Neural cell (in vitro differentiated cells): ENCODE data around the gene SPNS1. TPM values are rescaled to one million over a fixed set of nuclear protein-coding genes. Genes with fewer than 3 reads are reported as not detected.

ENCODE experiments used
- H2AFZ ChIP-seq: fragments of 200-600, 300-800 bp; sonication (generic), shearing (Covaris generic); 2 replicates; pipeline ENCODE4 v1.6.0; 2014; ENCODE audit warnings: low read depth, mild to moderate bottlenecking, antibody characterized with exemption, low read length, moderate library complexity
- H3F3A ChIP-seq: fragments of 200-600 bp; shearing (Covaris generic); 2 replicates; pipeline ENCODE4 v1.6.1; 2016; ENCODE audit warnings: mild to moderate bottlenecking, moderate library complexity, mixed read lengths, antibody characterized with exemption, low read length; ENCODE audit not compliant: insufficient read depth, poor library complexity, severe bottlenecking
- H3K27ac ChIP-seq: fragments of 200-600, 300-800 bp; sonication (generic), shearing (Covaris generic); 2 replicates; pipeline ENCODE4 v1.5.1; 2014; ENCODE audit warnings: mild to moderate bottlenecking, low read length, moderate library complexity
- H3K27me3 ChIP-seq: fragments of 300-800, 200-600 bp; sonication (generic), shearing (Covaris generic); 2 replicates; pipeline ENCODE4 v1.6.0; 2014; ENCODE audit warnings: mild to moderate bottlenecking, low read depth, low read length, moderate library complexity; ENCODE audit not compliant: insufficient read depth
- H3K36me3 ChIP-seq: fragments of 300-800, 200-600 bp; sonication (generic), shearing (Covaris generic); 2 replicates; pipeline ENCODE4 v1.5.1; 2014; ENCODE audit warnings: mild to moderate bottlenecking, antibody characterized with exemption, low read length, moderate library complexity; ENCODE audit not compliant: insufficient read depth
- H3K4me2 ChIP-seq: fragments of 300-800, 200-600 bp; sonication (generic), shearing (Covaris generic); 2 replicates; pipeline ENCODE4 v1.6.0; 2014; ENCODE audit warnings: mild to moderate bottlenecking, low read length
- H3K4me3 ChIP-seq: fragments of 300-800, 200-600 bp; sonication (generic), shearing (Covaris generic); 2 replicates; pipeline ENCODE4 v1.5.1; 2014; ENCODE audit warnings: mild to moderate bottlenecking, low read length, moderate library complexity
- H3K79me2 ChIP-seq: fragments of 200-600 bp; shearing (Covaris generic); replicated peaks from 2 replicates; pipeline ENCODE4 v1.6.0; 2014; ENCODE audit warnings: mild to moderate bottlenecking, low read length, moderate library complexity; ENCODE audit not compliant: insufficient read depth
- H3K9ac ChIP-seq: fragments of 300-800, 200-600 bp; sonication (generic), shearing (Covaris generic); 2 replicates; pipeline ENCODE4 v1.6.1; 2016; ENCODE audit warnings: mild to moderate bottlenecking, low read length, mixed read lengths
- H3K9me2 ChIP-seq: fragments of 200-600 bp; shearing (Covaris generic); 2 replicates; pipeline ENCODE4 v1.6.1; 2016; ENCODE audit warnings: mild to moderate bottlenecking, low read length, mixed read lengths; ENCODE audit not compliant: insufficient read depth
- H3K9me3 ChIP-seq: fragments of 200-600, 300-800 bp; sonication (generic), shearing (Covaris generic); 2 replicates; pipeline ENCODE4 v1.6.1; 2016; ENCODE audit warnings: mild to moderate bottlenecking, mixed run types, low read length, moderate library complexity, mixed read lengths
- H4K20me1 ChIP-seq: fragments of 200-600 bp; shearing (Covaris generic); 2 replicates; pipeline ENCODE4 v1.6.1; 2016; ENCODE audit warnings: mild to moderate bottlenecking, mixed run types; ENCODE audit not compliant: insufficient read depth
- EP300 ChIP-seq: fragments of 450-650 bp; conservative IDR thresholded peaks from 2 replicates; pipeline ENCODE4 v1.6.1; 2014; ENCODE audit warnings: antibody characterized with exemption, mild to moderate bottlenecking, moderate library complexity; ENCODE audit not compliant: poor library complexity, severe bottlenecking
- EZH2 ChIP-seq: fragments of 200-600, 300-800 bp; shearing (Covaris generic), sonication (generic); IDR thresholded peaks from 2 replicates; pipeline ENCODE4 v1.6.1; 2014; ENCODE audit warnings: antibody characterized with exemption, low read length, borderline replicate concordance, mild to moderate bottlenecking; ENCODE audit not compliant: insufficient read depth, poor library complexity, severe bottlenecking
- MXI1 ChIP-seq: fragments of 450-650 bp; conservative IDR thresholded peaks from 2 replicates; pipeline ENCODE4 v1.6.1; 2014; ENCODE audit warnings: antibody characterized with exemption, mild to moderate bottlenecking; ENCODE audit not compliant: poor library complexity, severe bottlenecking
- POLR2AphosphoS5 ChIP-seq: IDR thresholded peaks from 2 replicates; pipeline ENCODE4 v1.6.1; 2012
- RAD21 ChIP-seq: fragments of 450-650 bp; conservative IDR thresholded peaks from 2 replicates; pipeline ENCODE4 v1.6.1; 2014; ENCODE audit warnings: antibody characterized with exemption, mild to moderate bottlenecking, moderate library complexity
- SMC3 ChIP-seq: fragments of 450-650 bp; conservative IDR thresholded peaks from 2 replicates; pipeline ENCODE4 v1.6.1; 2014; ENCODE audit warnings: antibody characterized with exemption, mild to moderate bottlenecking, moderate library complexity; ENCODE audit not compliant: poor library complexity
- TAF1 ChIP-seq: IDR thresholded peaks from 2 replicates; pipeline ENCODE4 v1.6.1; 2012; ENCODE audit warnings: low read depth
- polyA plus RNA-seq: library from polyadenylated mRNA; depleted of rRNA; stranded (reverse); fragments of >200 nt; gene quantifications from 2 replicates; pipeline ENCODE4 v1.2.3, GENCODE V29; 2014
- TF ChIP-seq, protein P1 (sequence below): IDR thresholded peaks from 2 replicates; pipeline ENCODE4 v1.6.1; 2012; ENCODE audit warnings: borderline replicate concordance
- TF ChIP-seq, protein P2 (sequence below): fragments of 450-650 bp; IDR thresholded peaks from 2 replicates; pipeline ENCODE4 v1.5.1; 2014; ENCODE audit warnings: antibody characterized with exemption, mild to moderate bottlenecking, moderate library complexity; ENCODE audit not compliant: poor library complexity, severe bottlenecking

SPNS1 gene
- polyA plus RNA-seq, 1 donor from 2014 or later, result 41.6 TPM

- TF ChIP-seq, protein P1, sequence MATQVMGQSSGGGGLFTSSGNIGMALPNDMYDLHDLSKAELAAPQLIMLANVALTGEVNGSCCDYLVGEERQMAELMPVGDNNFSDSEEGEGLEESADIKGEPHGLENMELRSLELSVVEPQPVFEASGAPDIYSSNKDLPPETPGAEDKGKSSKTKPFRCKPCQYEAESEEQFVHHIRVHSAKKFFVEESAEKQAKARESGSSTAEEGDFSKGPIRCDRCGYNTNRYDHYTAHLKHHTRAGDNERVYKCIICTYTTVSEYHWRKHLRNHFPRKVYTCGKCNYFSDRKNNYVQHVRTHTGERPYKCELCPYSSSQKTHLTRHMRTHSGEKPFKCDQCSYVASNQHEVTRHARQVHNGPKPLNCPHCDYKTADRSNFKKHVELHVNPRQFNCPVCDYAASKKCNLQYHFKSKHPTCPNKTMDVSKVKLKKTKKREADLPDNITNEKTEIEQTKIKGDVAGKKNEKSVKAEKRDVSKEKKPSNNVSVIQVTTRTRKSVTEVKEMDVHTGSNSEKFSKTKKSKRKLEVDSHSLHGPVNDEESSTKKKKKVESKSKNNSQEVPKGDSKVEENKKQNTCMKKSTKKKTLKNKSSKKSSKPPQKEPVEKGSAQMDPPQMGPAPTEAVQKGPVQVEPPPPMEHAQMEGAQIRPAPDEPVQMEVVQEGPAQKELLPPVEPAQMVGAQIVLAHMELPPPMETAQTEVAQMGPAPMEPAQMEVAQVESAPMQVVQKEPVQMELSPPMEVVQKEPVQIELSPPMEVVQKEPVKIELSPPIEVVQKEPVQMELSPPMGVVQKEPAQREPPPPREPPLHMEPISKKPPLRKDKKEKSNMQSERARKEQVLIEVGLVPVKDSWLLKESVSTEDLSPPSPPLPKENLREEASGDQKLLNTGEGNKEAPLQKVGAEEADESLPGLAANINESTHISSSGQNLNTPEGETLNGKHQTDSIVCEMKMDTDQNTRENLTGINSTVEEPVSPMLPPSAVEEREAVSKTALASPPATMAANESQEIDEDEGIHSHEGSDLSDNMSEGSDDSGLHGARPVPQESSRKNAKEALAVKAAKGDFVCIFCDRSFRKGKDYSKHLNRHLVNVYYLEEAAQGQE, result no peak
- no peak for TF ChIP-seq SMC3
- TF ChIP-seq POLR2AphosphoS5, result no peak
- no peak for TF ChIP-seq EZH2
- TF ChIP-seq, protein P2, sequence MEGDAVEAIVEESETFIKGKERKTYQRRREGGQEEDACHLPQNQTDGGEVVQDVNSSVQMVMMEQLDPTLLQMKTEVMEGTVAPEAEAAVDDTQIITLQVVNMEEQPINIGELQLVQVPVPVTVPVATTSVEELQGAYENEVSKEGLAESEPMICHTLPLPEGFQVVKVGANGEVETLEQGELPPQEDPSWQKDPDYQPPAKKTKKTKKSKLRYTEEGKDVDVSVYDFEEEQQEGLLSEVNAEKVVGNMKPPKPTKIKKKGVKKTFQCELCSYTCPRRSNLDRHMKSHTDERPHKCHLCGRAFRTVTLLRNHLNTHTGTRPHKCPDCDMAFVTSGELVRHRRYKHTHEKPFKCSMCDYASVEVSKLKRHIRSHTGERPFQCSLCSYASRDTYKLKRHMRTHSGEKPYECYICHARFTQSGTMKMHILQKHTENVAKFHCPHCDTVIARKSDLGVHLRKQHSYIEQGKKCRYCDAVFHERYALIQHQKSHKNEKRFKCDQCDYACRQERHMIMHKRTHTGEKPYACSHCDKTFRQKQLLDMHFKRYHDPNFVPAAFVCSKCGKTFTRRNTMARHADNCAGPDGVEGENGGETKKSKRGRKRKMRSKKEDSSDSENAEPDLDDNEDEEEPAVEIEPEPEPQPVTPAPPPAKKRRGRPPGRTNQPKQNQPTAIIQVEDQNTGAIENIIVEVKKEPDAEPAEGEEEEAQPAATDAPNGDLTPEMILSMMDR, result no peak
- TF ChIP-seq RAD21, result no peak
- TF ChIP-seq TAF1, result no peak
- no peak for TF ChIP-seq MXI1
- TF ChIP-seq EP300, result no peak
- H3K4me2 ChIP-seq, result no peak overlapping the region
- no peaks in the 10 kb centered on the region for H3K9me2 ChIP-seq
- no peaks in the 10 kb centered on the region for H4K20me1 ChIP-seq
- no peaks in the 10 kb centered on the region for H3F3A ChIP-seq
- H3K27ac ChIP-seq, result no peak overlapping the region
- H3K79me2 ChIP-seq, result no peaks in the 10 kb centered on the region
- no peaks in the 10 kb centered on the region for H3K36me3 ChIP-seq
- H3K9me3 ChIP-seq, result no peaks in the 10 kb centered on the region
- no peaks in the 10 kb centered on the region for H3K27me3 ChIP-seq
- H3K9ac ChIP-seq, result no peak overlapping the region
- no peak overlapping the region for H3K4me3 ChIP-seq
- H2AFZ ChIP-seq, result no peak overlapping the region
These were observed 10.8 kb downstream of the SPNS1 start for GRCh38 chr16:28985211-28986041.

- no peak overlapping the region for H3K4me3 ChIP-seq
- no peak overlapping the region for H3K9ac ChIP-seq
- H4K20me1 ChIP-seq, result no peaks in the 10 kb centered on the region
- no peak overlapping the region for H2AFZ ChIP-seq
- H3K27ac ChIP-seq, result no peak overlapping the region
- H3K36me3 ChIP-seq, result no peaks in the 10 kb centered on the region
- H3K79me2 ChIP-seq, result no peaks in the 10 kb centered on the region
- no peaks in the 10 kb centered on the region for H3K9me3 ChIP-seq
- no peaks in the 10 kb centered on the region for H3K27me3 ChIP-seq
- TF ChIP-seq RAD21 (no peak), TAF1 (no peak), EZH2 (no peak), EP300 (no peak), MXI1 (no peak), SMC3 (no peak), POLR2AphosphoS5 (no peak)
- TF ChIP-seq, protein P1, result no peak
- TF ChIP-seq, protein P2, result no peak
- H3F3A ChIP-seq, result no peaks in the 10 kb centered on the region
- no peak overlapping the region for H3K4me2 ChIP-seq
- H3K9me2 ChIP-seq, result no peaks in the 10 kb centered on the region
These were observed 11.5 kb downstream of the SPNS1 start for GRCh38 chr16:28986046-28986445.
